Activated naive CD4-positive, alpha-beta T cell treated with anti-CD3 and anti-CD28 coated beads for 36 hours (primary cell): Measurements from ENCODE around the gene PTRH1. TPM values are rescaled to one million over a fixed set of nuclear protein-coding genes. Genes with fewer than 3 reads are reported as not detected.

Experiments used
- CTCF ChIA-PET: fragments of 350-600 bp; sonication (Branson Sonifier 250); formaldehyde crosslinking; loops from one replicate; lab custom pipeline; 2021; ENCODE audit warnings: antibody characterized with exemption; lab: Charles Lee
- DNase-seq: peaks from one replicate; pipeline ENCODE4 v3.0.0-alpha.2; 2020
- H3K27ac Mint-ChIP-seq: one replicate; pipeline ENCODE4 v1.8.0; 2021; ENCODE audit warnings: mild to moderate bottlenecking, mixed read lengths
- H3K27me3 Mint-ChIP-seq: one replicate; pipeline ENCODE4 v1.8.0; 2021; ENCODE audit warnings: low read depth, mixed read lengths
- H3K36me3 Mint-ChIP-seq: one replicate; pipeline ENCODE4 v1.8.0; 2021; ENCODE audit warnings: low read depth, mixed read lengths
- H3K4me1 Mint-ChIP-seq: one replicate; pipeline ENCODE4 v1.8.0; 2021; ENCODE audit warnings: low read depth, mixed read lengths
- H3K4me3 Mint-ChIP-seq: one replicate; pipeline ENCODE4 v1.8.0; 2021; ENCODE audit warnings: mild to moderate bottlenecking, moderate library complexity, mixed read lengths
- H3K9me3 Mint-ChIP-seq: one replicate; pipeline ENCODE4 v1.8.0; 2021; ENCODE audit warnings: mixed read lengths
- intact Hi-C: fragments of 100-400 bp; cut with micrococcal nuclease; formaldehyde crosslinking; loops from one replicate; pipeline ENCODE4 v1.15.1; 2023
- total RNA-seq, 2 experiments: library from RNA; stranded (reverse); gene quantifications; one replicate each; pipeline ENCODE4 v1.2.3, GENCODE V29; 2021

Gene PTRH1
- total RNA-seq, 2 experiments from 2014 or later = 23.3 to 24.1 TPM

DNA sequence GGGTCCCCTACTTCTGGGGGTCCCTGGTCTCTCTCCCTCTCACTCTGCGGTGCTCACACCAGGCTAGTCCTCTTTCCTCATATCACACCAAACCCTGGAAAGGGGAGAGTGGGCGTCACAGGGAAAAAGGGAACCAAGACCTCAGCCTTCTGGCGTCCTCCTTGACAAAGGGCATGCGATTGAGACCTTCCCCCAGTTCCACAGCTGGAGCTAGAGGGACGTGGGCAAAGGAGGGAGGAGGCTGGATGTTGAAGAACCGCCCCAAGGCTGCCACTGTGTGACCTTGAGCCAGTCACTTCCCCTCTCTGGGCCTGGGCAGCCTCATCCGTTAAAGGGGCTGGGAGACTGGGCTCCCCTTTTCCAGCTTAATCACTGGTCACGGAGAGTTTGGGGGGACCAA lies 38.2 kb upstream of the PTRH1 start:
- peaks cover 7% of the 10 kb centered on the region for H3K36me3 Mint-ChIP-seq
- no peak for DNase-seq
- H3K4me1 Mint-ChIP-seq = no peaks in the 10 kb centered on the region
- H3K4me3 Mint-ChIP-seq = no peak overlapping the region
- intact Hi-C loops = no loop called here
- no peak overlapping the region for H3K27ac Mint-ChIP-seq
- H3K9me3 Mint-ChIP-seq = no peaks in the 10 kb centered on the region
- H3K27me3 Mint-ChIP-seq = no peaks in the 10 kb centered on the region
- CTCF ChIA-PET = no interaction called here

DNA sequence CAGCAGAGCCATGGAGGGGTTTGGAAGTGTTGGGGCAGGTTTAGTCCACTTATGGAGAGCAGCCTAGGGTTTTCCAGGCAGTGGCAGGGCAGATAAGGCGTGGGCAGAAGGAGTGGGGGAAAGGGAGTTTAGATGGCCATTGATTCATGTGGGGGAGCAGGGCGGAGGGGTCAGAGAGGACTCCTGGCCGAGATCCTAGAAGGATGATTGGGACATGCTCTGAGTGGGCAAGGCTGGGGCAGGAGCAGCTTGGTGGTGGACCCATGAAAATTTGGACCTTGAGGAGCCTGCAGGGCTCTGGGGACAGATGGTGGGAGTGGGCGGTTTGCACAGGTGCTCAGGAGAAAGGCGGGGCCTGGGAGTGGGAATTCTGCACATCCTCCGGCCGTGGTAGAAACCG lies 37.7 kb upstream of the PTRH1 start:
- CTCF ChIA-PET = no interaction called here
- Mint-ChIP-seq H3K27me3 (no peaks in the 10 kb centered on the region), H3K9me3 (no peaks in the 10 kb centered on the region), H3K4me3 (no peak overlapping the region), H3K4me1 (no peaks in the 10 kb centered on the region), H3K27ac (no peak overlapping the region), H3K36me3 (peaks cover 7% of the 10 kb centered on the region)
- DNase-seq = no peak
- intact Hi-C loops = no loop called here

DNA sequence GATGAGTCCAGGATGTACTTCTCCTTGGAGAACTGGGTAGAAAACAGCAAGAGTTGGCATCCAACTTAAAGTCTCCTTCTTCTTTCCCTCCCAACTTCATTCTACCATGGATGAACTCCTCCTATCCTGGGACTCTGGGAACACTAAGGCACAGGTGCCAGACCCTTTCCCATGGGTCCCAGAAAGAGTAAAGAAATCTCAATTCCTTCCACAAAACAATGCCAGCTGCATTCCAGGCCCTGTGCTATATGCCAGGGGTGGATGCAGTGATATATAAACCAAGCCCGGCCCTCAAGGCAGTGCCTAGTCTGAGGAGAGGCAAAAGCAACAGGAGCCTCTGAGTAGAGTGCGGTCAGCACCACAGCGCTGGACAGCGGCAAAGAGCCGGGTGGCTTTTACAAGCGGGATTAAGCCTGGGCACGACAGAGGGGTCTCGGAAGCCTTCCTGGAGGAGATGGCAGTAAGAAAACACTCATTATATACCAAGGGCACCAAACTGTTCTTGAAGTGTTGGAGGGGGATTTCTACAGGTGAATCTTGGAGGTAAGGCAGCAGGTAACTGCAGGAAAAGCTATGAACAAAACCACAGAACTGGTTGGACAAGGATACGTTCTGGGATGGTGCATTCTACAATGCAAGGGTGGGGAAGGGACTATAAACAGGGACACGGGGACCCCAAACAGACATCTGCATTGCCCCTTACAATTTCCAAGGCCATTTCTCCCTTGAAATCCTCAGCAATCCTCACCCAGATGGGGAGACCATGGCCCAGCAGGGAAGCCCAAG lies 36.0 kb upstream of the PTRH1 start:
- CTCF ChIA-PET = no interaction called here
- DNase-seq = peak; percentile 24
- peaks cover 4% of the 10 kb centered on the region for H3K4me1 Mint-ChIP-seq
- H3K9me3 Mint-ChIP-seq = no peaks in the 10 kb centered on the region
- intact Hi-C loops = no loop called here
- H3K27ac Mint-ChIP-seq = no peak overlapping the region
- no peak overlapping the region for H3K4me3 Mint-ChIP-seq
- peaks cover 9% of the 10 kb centered on the region for H3K36me3 Mint-ChIP-seq
- H3K27me3 Mint-ChIP-seq = no peaks in the 10 kb centered on the region

DNA sequence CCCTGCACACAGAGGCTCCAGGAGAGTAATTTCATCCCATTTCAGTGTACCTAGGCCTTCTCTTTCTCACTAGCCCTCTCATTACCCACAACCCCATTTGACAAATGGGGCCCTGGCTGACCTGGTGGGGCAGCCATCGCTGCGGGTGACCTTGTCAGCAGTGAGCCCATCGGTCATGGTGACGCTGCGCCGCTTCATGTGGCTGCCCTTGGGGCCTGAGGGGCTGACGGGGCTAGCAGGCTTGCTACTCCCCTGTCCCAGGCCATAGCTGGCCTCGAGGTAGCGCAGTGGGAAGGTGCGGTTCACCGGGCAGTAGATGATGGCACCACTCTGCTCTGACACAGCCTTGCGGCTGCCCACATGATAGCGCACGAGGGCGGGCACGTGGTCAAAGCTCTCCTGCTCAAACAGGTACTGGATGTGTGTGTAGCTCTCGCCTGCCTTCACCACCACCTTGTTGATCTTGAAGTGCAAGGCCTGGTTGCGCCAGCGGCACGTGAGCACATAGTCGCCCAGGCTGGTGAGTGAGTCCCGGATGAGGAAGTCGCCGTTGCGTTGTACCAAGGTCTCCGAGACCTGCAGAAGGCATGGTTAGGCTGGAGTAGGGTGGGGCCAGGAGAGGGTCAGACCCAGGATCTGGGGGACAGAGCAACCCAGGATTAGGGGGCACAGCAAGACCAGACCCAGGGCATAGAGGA lies 33.8 kb upstream of the PTRH1 start:
- peaks cover 9% of the 10 kb centered on the region for H3K36me3 Mint-ChIP-seq
- peaks cover 4% of the 10 kb centered on the region for H3K4me1 Mint-ChIP-seq
- no peak for DNase-seq
- H3K27ac Mint-ChIP-seq = no peak overlapping the region
- CTCF ChIA-PET = no interaction called here
- no peaks in the 10 kb centered on the region for H3K27me3 Mint-ChIP-seq
- no peaks in the 10 kb centered on the region for H3K9me3 Mint-ChIP-seq
- no peak overlapping the region for H3K4me3 Mint-ChIP-seq
- intact Hi-C loops = no loop called here

DNA sequence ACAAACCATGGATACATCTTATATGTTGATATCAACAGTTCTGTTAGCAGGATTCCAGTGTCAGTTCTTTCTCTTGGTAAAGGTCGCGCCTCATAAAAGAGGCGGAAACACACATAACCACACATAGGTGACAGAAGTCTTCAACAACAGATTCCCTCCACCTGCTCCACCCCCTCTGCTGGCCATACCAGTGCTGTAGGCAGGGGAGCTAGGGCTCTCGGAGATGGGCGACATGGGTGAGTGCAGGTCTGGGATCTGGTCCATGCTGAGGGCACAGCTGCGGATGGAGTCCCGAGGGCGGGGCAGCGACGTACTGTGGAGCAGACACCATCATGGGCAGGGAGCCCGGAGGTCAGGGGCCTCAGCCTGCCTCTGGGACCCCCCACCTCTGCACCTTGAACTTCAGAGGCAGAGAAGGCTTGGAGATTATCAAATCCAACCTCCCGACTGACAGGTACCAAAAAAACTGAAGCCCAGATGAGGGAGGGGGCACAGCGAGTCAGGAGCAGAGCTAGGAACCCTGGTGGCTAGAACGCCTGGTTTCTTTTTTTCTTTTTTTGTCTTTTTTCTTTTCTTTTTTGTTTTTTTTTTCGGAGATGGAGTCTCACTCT lies 31.6 kb upstream of the PTRH1 start:
- no peak overlapping the region for H3K4me3 Mint-ChIP-seq

DNA sequence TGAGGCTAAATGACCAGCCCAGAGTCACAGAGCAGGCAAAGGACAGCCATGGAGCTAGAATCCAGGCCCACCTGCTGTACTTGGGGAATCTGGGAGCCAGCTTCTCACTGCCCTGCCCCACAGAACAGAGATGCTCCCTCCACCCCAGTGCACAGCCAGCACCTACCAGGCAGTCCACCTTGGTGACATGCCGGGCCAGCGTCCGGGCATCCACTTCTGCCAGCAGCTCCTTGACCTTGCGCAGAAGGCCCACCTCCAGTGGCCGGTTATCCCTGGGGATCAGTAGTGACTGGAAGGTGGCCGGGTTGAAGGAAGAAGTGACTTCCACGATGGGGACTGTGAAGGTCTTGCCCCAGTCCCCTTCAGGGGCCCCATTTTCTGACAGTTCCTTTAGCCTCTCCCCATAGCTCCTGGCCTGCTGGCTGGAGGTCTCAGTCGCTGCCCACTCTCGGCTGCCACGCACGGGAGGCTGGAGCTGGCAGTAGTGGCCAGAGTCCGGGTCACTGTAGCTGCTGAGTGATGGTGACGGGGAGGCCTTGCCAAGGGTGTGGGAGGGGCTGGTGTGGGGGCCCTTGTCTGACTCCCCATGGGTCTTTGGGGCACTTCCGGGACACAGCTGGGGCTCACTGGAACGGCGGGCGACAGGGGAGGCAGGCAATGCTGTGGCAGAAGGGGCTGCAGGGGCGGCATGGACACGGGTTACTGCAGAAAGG lies 29.1 kb upstream of the PTRH1 start:
- no peak for DNase-seq
- intact Hi-C loops = no loop called here
- H3K4me3 Mint-ChIP-seq = no peak overlapping the region
- CTCF ChIA-PET = interaction anchor here (0.9 to 3.2 kb wide), 6 partner anchors 9 to 177 kb away, joined by 3 to 22 read pairs (median 4); partner anchors contain the start of gene TOR2A
- no peak overlapping the region for H3K27ac Mint-ChIP-seq
- H3K36me3 Mint-ChIP-seq = peaks cover 6% of the 10 kb centered on the region
- peaks cover 4% of the 10 kb centered on the region for H3K4me1 Mint-ChIP-seq
- H3K9me3 Mint-ChIP-seq = no peaks in the 10 kb centered on the region
- H3K27me3 Mint-ChIP-seq = no peaks in the 10 kb centered on the region

More for the DNA sequence above, 31.6 kb upstream of the PTRH1 start:
- CTCF ChIA-PET = interaction anchor here (0.6 to 1.4 kb wide), 4 partner anchors 10 to 288 kb away, joined by 3 to 4 read pairs (median 4); no protein-coding TSS in a partner anchor
- peak; percentile 20 for DNase-seq
- peaks cover 4% of the 10 kb centered on the region for H3K4me1 Mint-ChIP-seq
- no peaks in the 10 kb centered on the region for H3K27me3 Mint-ChIP-seq
- no peaks in the 10 kb centered on the region for H3K9me3 Mint-ChIP-seq
- H3K36me3 Mint-ChIP-seq = peaks cover 11% of the 10 kb centered on the region
- intact Hi-C loops = no loop called here
- peak overlapping the region; percentile 71 for H3K27ac Mint-ChIP-seq

DNA sequence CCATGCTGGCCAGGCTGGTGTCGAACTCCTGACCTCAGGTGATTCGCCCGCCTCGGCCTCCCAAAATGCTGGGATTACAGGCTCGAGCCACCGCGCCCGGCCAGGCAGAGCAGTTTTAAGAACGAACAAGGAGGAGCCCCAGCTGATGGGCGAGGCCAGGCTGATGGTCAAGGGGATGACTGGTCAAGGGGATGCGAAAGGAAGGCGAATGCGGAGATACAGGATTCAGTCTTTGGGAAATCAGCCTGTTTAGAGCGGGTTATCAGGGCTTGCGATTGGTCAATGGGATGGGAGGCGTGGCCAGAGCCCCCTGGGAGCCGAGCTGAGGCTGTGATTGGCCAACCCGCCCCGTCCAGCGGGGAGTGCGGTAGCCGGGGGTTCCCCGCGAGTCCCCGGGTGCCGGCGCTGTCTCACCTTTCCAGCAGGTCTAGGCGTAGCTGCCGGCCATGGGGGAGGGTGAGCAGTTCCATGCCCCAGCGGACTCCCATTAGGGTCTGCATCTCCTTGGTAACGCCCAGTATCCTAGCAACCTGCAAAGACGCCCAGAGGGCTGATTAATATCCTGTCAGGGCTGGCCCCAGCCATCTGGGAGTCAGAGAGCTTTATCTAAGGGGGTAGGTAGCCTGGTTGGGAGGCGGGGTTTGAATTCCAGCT lies 27.1 kb upstream of the PTRH1 start:
- DNase-seq = no peak
- H3K4me1 Mint-ChIP-seq = peaks cover 4% of the 10 kb centered on the region
- H3K27ac Mint-ChIP-seq = no peak overlapping the region
- no peaks in the 10 kb centered on the region for H3K9me3 Mint-ChIP-seq
- H3K4me3 Mint-ChIP-seq = no peak overlapping the region
- H3K36me3 Mint-ChIP-seq = peaks cover 10% of the 10 kb centered on the region
- CTCF ChIA-PET = no interaction called here
- intact Hi-C loops = no loop called here
- H3K27me3 Mint-ChIP-seq = no peaks in the 10 kb centered on the region

DNA sequence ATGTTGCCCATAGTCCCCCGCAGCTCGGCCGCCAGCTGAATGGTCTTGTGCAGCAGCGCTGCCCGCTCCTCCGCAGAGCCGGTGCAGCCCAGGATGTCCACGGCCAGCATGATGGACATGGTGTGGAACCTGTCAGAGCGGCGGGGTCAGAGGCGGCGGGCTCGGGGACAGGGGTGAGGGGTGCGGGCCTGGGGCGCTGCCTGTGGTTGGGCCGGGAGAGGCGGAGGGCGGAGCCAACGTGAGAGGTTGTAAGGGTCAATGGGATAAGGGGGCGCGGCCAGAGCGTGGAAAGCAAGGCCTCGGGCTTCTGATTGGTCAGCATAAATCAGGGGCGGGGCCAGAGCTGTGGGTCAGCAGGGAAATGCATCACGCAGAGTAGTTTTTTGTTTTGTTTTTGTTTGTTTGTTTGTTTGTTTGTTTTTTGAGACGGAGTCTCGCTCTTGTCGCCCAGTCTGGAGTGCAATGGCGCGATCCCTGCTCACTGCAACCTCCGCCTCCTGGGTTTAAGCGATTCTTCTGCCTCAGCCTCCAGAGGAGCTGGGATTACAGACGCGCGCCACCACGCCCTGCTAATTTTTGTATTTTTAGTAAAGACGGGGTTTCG lies 26.5 kb upstream of the PTRH1 start:
- no peaks in the 10 kb centered on the region for H3K27me3 Mint-ChIP-seq
- no peaks in the 10 kb centered on the region for H3K9me3 Mint-ChIP-seq
- no peak for DNase-seq
- peaks cover 8% of the 10 kb centered on the region for H3K36me3 Mint-ChIP-seq
- CTCF ChIA-PET = no interaction called here
- intact Hi-C loops = no loop called here
- peaks cover 2% of the 10 kb centered on the region for H3K4me1 Mint-ChIP-seq
- H3K27ac Mint-ChIP-seq = no peak overlapping the region
- H3K4me3 Mint-ChIP-seq = no peak overlapping the region

DNA sequence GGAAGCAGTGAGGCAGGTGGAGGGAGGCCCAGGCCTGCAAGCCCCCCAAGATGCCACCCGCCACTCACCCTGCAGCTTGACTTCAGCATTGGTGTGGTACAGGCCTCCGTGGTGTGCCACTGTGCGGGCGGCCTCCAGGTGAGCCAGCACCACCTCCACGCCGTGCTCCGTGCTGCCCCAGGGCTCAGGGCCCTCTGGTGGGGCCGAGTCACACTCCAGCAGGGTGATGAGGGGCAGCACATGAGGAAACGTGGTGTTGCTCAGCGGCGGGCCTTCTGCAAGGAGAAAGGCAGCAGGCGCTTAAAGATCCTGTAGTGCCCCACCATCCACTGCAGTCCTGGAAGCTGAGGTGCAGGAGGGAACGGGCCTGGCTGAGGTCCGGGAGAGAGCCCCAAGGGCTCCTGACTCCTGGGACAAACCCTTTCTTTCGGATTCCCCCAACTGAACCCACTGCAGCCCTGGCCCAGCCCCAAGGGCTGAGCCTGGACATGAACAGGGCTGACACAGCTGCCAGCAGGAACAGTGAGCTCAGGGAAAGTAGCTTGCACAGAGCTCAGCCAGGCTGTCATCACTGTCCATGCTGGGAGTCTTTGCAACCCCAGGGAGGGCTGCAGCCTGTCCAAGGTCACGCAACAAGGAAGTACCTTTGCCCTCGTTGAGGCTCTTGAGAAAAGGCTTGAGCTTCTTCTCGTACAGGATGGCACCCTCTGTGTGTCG lies 24.3 kb upstream of the PTRH1 start:
- H3K27ac Mint-ChIP-seq = no peak overlapping the region

DNA sequence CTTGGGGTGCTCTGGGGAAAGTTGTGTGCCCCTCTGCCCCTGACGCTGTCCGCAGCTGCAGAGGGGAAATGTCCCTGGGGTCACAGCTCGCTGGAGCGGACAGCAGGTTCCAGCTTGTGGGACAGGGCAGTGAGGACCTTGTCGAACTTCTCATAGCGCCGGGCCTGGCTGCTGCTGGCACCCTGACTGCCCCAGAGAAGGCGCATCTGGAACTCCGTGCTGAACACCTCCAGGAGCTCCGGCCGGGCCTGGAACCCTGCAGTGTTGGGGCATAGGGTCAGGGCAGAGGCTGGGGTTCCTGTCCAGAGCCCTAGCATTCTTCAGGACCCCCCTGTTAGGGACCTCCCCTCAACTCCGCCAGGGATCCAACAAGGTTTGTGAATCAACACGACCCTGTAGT lies 23.2 kb upstream of the PTRH1 start:
- no peaks in the 10 kb centered on the region for H3K9me3 Mint-ChIP-seq
- H3K27ac Mint-ChIP-seq = no peak overlapping the region
- CTCF ChIA-PET = interaction anchor here (1.1 kb wide), 1 partner anchor 131 kb away, joined by 3 read pairs; no protein-coding TSS in a partner anchor

More for the DNA sequence above, 24.3 kb upstream of the PTRH1 start:
- H3K4me3 Mint-ChIP-seq = no peak overlapping the region
- intact Hi-C loops = no loop called here
- H3K4me1 Mint-ChIP-seq = peaks cover 4% of the 10 kb centered on the region
- no peaks in the 10 kb centered on the region for H3K9me3 Mint-ChIP-seq
- peaks cover 8% of the 10 kb centered on the region for H3K36me3 Mint-ChIP-seq
- no peaks in the 10 kb centered on the region for H3K27me3 Mint-ChIP-seq
- CTCF ChIA-PET = interaction anchor here (0.9 to 1.2 kb wide), 2 partner anchors 16 to 129 kb away, joined by 3 read pairs; no protein-coding TSS in a partner anchor
- DNase-seq = no peak

More for the DNA sequence above, 23.2 kb upstream of the PTRH1 start:
- intact Hi-C loops = no loop called here
- no peak overlapping the region for H3K4me3 Mint-ChIP-seq
- no peak for DNase-seq
- no peaks in the 10 kb centered on the region for H3K27me3 Mint-ChIP-seq
- peaks cover 11% of the 10 kb centered on the region for H3K4me1 Mint-ChIP-seq
- peaks cover 8% of the 10 kb centered on the region for H3K36me3 Mint-ChIP-seq
